ENCODE data around the gene METRNL. TPM values are rescaled to one million over a fixed set of nuclear protein-coding genes. Genes with fewer than 3 reads are reported as not detected.

METRNL gene
- total RNA-seq, 4 donors from 2014 or later, result 80.3 to 137 (median 87.7) TPM

GRCh38 chr17:83124871-83125514, 45.6 kb downstream of the METRNL start:
- Histone ChIP-seq H3K9me3 (no peaks in the 10 kb centered on the region), H3K27me3 (peaks cover 0 to 80% (median 0%) of the 10 kb centered on the region in 4 donors), H3K27ac (no peak overlapping the region), H3K36me3 (no peaks in the 10 kb centered on the region), H3K4me3 (no peak overlapping the region), H3K4me1 (peaks cover 0 to 7% (median 0%) of the 10 kb centered on the region in 3 donors)
- WGBS, 2 donors, result 62 to 63% methylated on average over 10 to 12 of the region's 24 CpGs
- no peak for DNase-seq
- TF ChIP-seq POLR2A (IDR thresholded peaks at IDR 0.05) (no peak), CTCF (IDR thresholded peaks at IDR 0.05) (no peak)
- intact Hi-C loops (cut with DNase I), result no loop called here

- Histone ChIP-seq H3K36me3 (no peaks in the 10 kb centered on the region), H3K9me3 (no peaks in the 10 kb centered on the region), H3K4me1 (peaks cover 0 to under 1% (median 0%) of the 10 kb centered on the region in 3 donors), H3K27ac (no peak overlapping the region), H3K4me3 (no peak overlapping the region), H3K27me3 (peaks cover 0 to 74% (median 0%) of the 10 kb centered on the region in 4 donors)
- TF ChIP-seq POLR2A (IDR thresholded peaks at IDR 0.05) (no peak), CTCF (IDR thresholded peaks at IDR 0.05) (no peak)
- intact Hi-C loops (cut with DNase I), result no loop called here
- 38 to 45% methylated on average over 9 to 18 of the region's 21 CpGs for WGBS, 2 donors
- DNase-seq, result no peak
These were observed 46.3 kb downstream of the METRNL start for GRCh38 chr17:83125515-83126274.

- Histone ChIP-seq H3K4me1 (no peaks in the 10 kb centered on the region), H3K9me3 (no peaks in the 10 kb centered on the region), H3K27me3 (peaks cover 0 to 68% (median 0%) of the 10 kb centered on the region in 4 donors), H3K27ac (no peak overlapping the region), H3K4me3 (no peak overlapping the region), H3K36me3 (no peaks in the 10 kb centered on the region)
- TF ChIP-seq CTCF (IDR thresholded peaks at IDR 0.05) (no peak), POLR2A (IDR thresholded peaks at IDR 0.05) (no peak)
- DNase-seq, result no peak
- intact Hi-C loops (cut with DNase I), result no loop called here
- WGBS, 2 donors, result 81 to 86% methylated on average over 3 to 4 of the region's 12 CpGs
These were observed 46.9 kb downstream of the METRNL start for GRCh38 chr17:83126275-83126811.

- no peak overlapping the region for H3K4me3 ChIP-seq
- TF ChIP-seq POLR2A (IDR thresholded peaks at IDR 0.05) (no peak), CTCF (IDR thresholded peaks at IDR 0.05) (no peak)
- peaks cover 0 to 59% (median 0%) of the 10 kb centered on the region in 4 donors for H3K27me3 ChIP-seq
- DNase-seq, result no peak
- no peaks in the 10 kb centered on the region for H3K36me3 ChIP-seq
- WGBS, 2 donors, result 91 to 93% methylated on average over 5 to 6 of the region's 16 CpGs
- no peaks in the 10 kb centered on the region for H3K4me1 ChIP-seq
- no peaks in the 10 kb centered on the region for H3K9me3 ChIP-seq
- intact Hi-C loops (cut with DNase I), result no loop called here
- H3K27ac ChIP-seq, result no peak overlapping the region
These were observed 48.2 kb downstream of the METRNL start for GRCh38 chr17:83127431-83128160.

Measured in esophagus squamous epithelium (tissue), 5 donors.